Measurements from ENCODE around the gene PLCB3.
"Not testable (repeated sequence)": the region's sequence is repeated elsewhere in the genome, so short reads cannot be mapped to it uniquely, and the experiment has no call there.

The PLCB3 gene

GRCh38 chr11:64238076-64238475 is 13.3 kb upstream of the PLCB3 start:
- DNase-seq: no peak

- no peak for DNase-seq
Measured at GRCh38 chr11:64238999-64239398, 12.3 kb upstream of the PLCB3 start.

- DNase-seq: no peak
Measured at GRCh38 chr11:64239662-64240434, 11.5 kb upstream of the PLCB3 start.

GRCh38 chr11:64240435-64241240 is 10.7 kb upstream of the PLCB3 start, which contains the start of gene FKBP2:
TSS of gene FKBP2 (plus strand) at chr11:64241095. CDS start at chr11:64242388, 1,293 bp downstream.
- peak; percentile 96 for DNase-seq

GRCh38 chr11:64241241-64241490 is 10.2 kb upstream of the PLCB3 start:
- peak; percentile 99 for DNase-seq

DNA sequence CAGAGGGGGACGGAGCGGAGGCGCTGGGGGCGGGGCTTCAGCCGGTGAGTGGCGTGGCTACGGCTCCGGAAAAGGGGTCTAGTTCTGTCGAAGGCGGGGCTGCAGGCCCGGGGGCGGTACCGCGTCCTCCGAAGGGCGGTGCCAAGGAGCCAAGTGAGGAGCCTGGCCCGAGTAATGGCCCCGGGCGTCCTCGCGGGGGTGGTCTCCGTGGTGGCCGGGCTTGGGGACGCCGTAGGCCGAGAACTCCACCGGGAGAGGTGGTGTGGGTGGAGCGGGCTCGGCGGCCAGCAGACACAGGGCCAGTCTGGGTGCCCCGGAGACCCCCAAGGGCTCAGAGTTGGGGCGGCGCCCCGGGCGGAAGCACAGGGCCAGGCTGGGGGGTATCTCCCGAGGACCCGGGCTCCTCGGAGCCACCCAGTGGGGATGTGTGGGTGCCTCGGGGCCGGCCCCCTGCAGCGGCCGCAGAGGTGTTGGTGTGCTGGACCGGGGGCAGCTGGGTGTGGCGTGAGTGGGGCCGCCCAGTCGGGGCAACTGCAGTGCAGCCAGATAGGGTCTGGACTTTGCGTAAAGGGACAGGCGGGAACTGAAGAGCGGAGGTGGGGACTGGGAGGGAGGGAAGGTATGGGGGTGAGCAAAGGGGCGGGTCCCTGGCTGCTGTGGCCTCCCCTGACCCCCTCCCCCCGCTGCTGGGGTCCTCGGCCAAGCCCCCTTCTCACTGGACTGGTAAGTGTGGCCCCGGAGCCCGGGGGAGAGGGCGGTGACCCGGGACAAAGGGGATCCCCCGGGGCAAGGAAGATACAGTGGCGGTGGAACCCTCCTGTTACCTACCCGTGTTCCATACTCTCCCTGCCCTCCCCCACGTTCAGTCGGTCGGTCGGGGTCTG is 9.6 kb upstream of the PLCB3 start:
- DNase-seq: no peak

DNA sequence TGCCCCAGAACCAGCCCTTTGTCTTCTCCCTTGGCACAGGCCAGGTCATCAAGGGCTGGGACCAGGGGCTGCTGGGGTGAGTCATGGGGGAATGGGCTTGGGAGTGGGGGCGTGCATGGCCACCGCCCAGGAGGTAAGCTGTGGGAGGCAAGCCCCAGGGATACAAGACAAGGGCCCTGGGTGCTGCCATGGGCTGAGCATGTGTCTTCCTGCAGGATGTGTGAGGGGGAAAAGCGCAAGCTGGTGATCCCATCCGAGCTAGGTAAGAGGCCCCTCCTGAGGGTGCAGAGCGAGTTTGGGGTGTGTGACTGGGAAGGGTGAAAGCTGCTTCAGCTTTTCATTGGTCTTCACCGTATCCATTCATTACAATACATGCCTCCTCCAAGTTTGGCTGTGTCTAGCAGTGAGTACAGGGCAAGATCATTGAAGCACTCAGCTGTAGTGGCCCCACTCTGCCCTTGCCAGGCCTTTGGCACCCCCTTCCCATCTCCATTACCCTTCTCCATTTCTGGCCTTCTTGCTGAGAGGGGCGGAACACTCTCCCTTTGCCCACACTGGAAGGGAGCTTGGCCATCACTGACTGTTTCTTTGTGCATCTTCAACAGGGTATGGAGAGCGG is 8.0 kb upstream of the PLCB3 start:
- DNase-seq: no peak

- DNase-seq: no peak
Measured at GRCh38 chr11:64244107-64244506, 7.2 kb upstream of the PLCB3 start.

DNA sequence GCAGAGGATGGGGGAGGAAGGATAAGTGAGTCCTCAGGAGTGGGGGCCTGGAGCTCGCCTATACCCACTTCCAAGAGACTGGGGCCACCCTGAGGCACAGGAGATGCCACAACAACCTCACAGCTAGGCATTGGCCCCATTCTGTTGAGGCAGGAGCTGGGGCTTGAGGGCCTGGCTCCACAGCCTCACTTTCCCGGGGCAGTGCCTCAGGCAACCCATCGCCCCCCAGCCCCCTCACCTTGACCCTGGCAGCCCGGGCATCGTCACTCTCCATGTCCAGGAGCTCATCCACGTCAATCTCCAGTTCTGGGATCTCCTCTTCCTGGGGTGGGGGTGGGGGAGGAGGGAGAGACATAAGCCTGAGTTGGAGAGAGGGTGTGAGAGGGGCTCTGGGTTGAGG is 6.4 kb upstream of the PLCB3 start:
- no peak for DNase-seq

- DNase-seq: peak; percentile 50
Measured at GRCh38 chr11:64245401-64245796, 5.9 kb upstream of the PLCB3 start.

GRCh38 chr11:64245797-64246620 is 5.3 kb upstream of the PLCB3 start:
- DNase-seq: peak; percentile 69

GRCh38 chr11:64246621-64246870 is 4.8 kb upstream of the PLCB3 start:
- not testable (repeated sequence) for DNase-seq

DNA sequence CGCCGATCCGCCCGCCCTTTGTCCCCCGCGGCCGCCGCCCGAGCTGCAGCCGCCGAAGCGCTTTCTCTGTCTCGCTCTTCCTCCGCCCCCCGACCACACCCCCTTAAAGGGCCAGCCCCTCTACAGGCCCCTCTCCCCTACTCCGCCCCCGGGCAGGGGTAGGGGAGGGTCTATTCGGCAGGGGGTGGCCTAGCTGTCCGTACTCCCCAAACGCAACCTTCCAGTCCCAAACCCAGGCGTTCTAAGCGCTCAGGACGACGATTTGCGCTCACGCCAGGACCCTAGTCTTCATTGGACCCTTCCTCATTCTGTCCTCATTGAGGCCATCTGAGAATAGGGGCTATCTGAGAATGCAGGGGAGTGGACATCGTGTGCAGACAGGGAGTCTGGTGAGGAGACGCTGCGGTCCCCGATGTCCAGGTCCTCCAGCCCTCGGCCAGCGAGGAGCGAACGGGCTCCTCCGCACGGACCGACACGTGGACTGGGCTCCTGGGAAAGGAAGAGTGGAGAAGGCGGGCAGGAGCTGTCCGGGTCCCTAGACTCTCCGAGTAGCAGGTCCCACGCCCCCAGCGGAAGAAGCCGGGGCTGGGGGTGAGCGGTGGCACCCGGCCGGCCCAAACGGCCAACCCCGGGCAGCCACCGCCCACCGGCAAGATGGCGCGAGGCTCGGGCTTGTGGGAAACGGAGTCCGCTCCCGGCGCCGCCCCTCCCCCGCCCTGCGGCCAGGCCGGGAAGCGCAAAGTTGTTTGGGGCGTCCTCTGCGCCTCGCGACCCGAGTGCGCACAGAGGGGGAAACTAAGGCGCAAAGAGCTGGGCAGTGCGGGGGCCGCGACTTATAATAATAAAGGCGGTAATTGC is 4.2 kb upstream of the PLCB3 start, which contains the start of gene PPP1R14B:
Gene PPP1R14B, minus strand, starts transcription at position 73 of the 858 bp plus-strand sequence. CDS start 270 bp downstream, outside the sequence.
- peak; percentile 72 for DNase-seq

- no peak for DNase-seq
Measured at GRCh38 chr11:64247729-64248531, 3.4 kb upstream of the PLCB3 start.

DNA sequence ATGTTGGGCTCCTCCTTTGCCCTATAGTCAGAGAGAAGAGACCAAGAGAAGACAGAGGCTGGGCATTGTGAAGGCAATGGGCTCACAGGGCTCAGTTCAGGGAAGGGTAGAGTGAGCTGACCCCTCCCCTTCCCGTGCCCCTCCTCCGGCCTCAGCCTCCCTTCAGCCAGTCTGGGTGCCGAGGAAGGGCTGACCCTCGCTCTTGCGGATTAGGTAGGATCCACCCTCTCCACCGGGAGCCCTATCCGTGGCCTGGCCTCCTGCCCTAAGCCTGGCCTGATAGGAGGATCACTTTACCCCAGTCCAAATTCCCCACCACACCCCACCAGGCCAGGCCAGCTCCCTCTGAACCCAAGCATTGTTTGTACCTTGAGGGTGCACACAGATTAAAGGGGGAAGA is 2.8 kb upstream of the PLCB3 start:
- no peak for DNase-seq

- DNase-seq: no peak
Measured at GRCh38 chr11:64249038-64249437, 2.3 kb upstream of the PLCB3 start.

DNA sequence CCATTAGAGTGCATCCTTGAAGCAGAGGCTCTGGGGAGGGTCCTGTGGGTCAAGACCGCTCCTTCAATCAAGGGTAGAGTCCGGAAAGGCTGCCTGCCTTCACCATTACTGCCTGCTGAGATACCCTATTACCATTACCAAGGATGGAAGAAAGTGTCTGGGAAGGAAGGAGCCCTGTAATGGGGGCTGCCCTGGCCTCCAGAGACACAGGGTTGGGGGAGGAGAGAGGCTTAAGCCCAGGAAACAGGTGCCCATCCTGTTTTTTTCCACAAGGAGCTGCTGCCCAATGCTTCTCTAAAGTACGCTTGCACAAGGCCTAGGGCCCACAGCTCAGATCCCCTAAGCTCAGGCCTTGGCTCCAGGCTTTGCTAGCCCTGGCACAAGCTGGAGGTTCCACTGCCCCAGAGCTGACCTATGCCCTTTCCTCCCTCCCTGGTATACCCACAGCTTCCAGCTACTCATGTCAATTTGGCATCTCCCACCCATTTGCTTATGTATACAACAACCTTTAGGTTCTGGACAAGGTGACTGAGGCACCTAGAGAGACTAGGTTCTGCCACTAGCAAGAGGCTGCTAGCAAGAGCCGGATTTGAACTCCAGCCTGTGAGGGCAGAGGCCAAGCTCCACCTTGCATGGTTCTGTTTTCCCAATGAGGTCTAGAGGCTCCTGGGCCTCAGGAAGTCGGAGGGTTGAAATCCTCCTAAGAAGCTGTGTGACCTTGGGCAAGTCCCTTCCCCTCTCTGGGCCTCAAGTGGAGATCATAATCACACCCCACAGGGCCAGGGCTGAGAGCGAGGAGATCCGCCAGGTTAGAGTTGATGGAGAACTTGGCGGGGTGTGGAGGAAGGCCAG is 1.5 kb upstream of the PLCB3 start:
- DNase-seq: no peak

GRCh38 chr11:64250415-64251015 is 815 bp upstream of the PLCB3 start:
- no peak for DNase-seq

GRCh38 chr11:64251753-64252002 is 348 bp downstream of the PLCB3 start:
- no peak for DNase-seq

Measured in activated effector memory CD4-positive, alpha-beta T cell treated with Interleukin-2 at 50 U/mL for 16 hours (primary cell).